ENCODE results near the gene ZNF566. TPM values are rescaled to one million over a fixed set of nuclear protein-coding genes. Genes with fewer than 3 reads are reported as not detected.

Gene ZNF566
- total RNA-seq, 2 donors from 2014 or later = 10.7 to 10.8 TPM

Other genes with a start within 250 kb of the ZNF566 start
- 1 to 10 TPM; 2.9 to 3.3 TPM for gene ZFP14, start 110.4 kb downstream of the ZNF566 start, total RNA-seq
- 1 to 10 TPM; 3.8 to 4.7 TPM for gene ZFP82, start 70.9 kb downstream of the ZNF566 start, total RNA-seq
- 1 to 10 TPM; 6.2 to 7.3 TPM for gene ZNF260, start 38.7 kb upstream of the ZNF566 start, total RNA-seq
- 10 to 100 TPM; 12.3 to 12.7 TPM for gene ZNF529, start 83.7 kb upstream of the ZNF566 start, total RNA-seq
- gene ZNF382, start 115.8 kb upstream of the ZNF566 start, total RNA-seq = 10 to 100 TPM; 12.1 to 13.1 TPM
- 1 to 10 TPM; 6.9 to 7.4 TPM for gene ZNF461, start 177.3 kb upstream of the ZNF566 start, total RNA-seq
- gene ZNF567, start 198.1 kb upstream of the ZNF566 start, total RNA-seq = 1 to 10 TPM; 3.8 to 5.4 TPM

Data from left cardiac atrium (tissue), 2 donors.